Activated naive CD4-positive, alpha-beta T cell (primary cell): Measurements from ENCODE around the gene SLC25A21.
"Not testable (repeated sequence)": the region's sequence is repeated elsewhere in the genome, so short reads cannot be mapped to it uniquely, and the experiment has no call there.

Source experiments
- DNase-seq, 4 experiments: peaks; one replicate each; lab custom pipeline; 2025; lab: John Stamatoyannopoulos, UW

SLC25A21 gene

DNA sequence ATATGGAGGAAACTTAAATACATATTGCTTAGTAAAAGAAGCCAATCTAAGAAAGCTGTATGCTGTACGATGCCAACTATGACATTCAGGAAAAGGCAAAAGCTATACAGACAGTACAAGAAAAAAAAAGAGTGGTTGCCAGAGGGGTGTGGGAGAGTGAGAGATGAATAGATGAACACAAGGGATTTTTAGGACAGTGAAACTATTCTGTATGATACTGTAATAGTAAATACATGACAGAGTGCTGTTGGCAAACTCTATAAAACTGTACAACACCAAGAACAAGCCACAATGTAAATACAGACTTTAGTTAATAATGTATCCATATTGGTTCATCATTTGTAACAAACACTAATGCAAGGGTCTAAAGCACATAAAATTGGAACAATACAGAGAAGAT is 14.5 kb upstream of the SLC25A21 start:
- no peak for DNase-seq

DNA sequence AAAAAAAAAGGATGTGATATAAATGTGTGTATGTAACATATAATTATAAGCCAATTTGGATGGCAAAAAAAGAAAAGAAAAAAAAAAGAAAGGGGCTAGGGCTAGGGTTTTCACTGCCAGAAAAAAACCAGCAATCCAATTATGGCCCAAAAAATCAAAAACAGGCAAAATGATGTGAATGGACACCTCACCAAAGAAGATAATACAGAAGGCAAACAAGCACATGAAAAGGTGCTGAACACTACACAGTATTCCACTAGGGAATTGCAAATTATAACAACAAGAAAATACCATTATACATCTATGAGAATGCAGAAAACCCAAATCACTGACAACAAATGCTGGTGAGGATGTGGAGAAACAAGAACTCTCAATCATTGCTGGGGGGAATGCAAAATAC is 13.3 kb upstream of the SLC25A21 start:
- DNase-seq = no peak

DNA sequence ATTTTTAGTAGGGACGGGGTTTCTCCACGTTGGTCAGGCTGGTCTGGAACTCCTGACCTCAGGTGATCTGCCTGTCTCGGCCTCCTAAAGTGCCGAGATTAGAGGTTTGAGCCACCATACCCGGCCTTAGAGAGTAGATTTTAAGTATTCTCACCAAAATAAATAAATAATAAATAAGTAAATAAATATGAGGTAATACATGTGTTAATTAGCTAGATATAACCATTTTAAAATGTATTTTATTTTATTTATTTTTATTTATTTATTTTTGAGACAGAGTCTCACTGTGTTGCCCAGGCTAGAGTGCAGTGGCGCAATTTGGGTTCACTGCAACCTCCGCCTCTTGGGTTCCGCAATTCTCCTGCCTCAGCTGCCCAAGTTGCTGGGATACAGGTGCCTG is 12.1 kb upstream of the SLC25A21 start:
- not testable (repeated sequence) for DNase-seq

DNA sequence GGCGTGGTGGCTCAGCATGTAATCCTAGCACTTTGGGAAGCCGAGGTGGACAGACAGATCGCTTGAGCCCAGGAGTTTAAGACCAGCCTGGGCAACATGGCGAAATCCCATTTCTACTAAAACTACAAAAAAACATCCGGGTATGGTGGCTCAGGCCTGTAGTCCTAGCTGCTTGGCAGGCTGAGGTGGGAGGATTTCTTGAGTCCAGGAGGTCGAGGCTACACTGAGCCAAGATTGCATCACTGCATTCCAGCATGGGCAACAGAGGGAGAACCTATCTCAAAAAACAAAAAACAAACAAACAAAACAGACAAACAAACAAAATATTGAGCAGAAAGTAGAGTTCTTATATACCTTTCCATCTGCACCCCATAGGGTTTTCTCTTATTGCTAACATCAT is 9.0 kb upstream of the SLC25A21 start:
- DNase-seq = no peak

DNA sequence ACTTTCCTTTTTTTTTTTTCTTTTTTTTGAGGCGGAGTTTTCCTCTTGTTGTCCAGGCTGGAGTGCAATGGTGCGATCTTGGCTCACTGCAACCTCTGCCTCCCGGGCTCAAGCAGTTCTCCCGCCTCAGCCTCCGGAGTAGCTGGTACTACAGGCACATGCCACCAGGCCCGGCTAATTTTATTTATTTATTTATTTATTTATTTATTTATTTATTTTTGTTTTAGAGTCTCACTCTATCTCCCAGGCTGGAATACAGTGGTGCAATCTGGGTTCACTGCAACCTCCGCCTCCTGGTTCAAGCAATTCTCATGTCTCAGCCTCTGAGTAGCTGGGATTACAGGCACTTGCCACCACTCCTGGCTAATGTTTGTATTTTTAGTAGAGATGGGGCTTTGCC is 8.5 kb upstream of the SLC25A21 start:
- DNase-seq = not testable (repeated sequence)

DNA sequence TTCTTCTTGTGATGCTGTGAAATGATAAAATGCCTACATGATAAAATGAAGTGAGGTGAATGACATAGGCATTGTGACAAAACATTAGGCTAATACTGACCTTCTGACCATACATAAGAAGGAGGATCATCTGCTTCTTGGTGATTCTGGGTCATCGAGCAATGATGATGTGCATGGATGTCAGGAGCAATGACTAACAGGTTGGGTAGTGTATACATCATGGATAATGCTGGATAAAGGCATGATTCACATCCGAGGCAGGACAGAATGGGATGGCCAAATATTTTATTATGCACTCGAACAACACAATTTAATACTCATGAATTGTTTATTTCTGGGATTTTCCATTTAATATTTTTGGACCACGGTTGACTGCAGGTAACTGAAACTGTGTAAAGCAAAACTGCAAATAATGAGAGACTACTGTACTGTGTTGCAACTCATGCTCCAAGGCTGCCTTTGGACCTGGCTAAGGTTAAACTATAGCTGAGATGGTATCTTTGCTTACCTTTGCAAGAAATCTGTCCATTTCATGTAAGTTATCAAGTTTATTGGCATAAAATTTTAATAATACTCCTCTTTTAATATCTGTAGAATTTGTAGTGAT is 7.6 kb upstream of the SLC25A21 start:
- DNase-seq = no peak

DNA sequence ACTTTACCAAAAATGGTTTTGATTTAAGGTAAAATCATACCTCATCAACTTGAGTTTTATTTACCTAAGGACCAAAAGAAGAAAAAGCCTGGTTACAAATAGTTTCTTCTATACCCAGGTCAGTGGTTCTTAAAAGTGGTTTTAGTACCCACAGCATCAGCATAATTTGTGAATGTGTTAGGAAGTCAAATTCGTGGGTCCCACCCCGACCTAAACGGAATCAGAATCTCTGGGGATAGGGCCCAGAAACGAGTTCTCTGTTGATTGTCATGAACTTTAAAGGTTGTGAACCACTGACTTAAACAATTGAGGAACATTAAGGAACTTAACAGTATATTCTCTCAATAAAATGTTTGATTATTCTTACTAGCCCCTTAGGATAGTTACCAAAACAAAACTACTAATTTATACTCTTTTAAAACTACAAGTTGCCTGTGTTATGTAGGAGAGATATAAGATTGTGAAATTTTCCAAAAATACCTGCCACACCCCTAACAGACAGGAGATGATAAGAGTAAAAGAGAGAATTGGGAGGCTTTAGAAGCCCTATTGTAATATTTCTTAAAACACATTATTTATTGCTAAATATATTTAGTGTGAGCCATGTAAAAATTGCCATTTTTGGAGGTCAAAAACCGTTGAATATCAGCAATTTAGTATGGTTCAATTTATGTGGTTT is 669 bp upstream of the SLC25A21 start:
- no peak for DNase-seq

DNA sequence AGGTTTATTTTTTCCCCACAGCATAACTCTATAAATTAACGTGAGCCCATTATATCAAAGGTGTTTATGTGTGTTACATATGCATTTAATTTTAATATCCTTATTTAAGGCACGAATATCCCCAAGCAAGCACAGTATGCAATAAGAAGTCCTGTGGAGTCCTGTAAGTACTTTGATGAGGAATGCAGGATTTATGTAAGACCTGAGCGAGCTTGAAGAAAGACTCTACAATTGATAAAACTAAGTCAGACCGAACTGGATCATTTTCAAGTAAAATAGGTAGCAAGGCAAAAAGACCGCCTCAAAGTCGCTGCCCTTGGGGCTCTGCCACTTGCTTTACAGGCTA is 755 bp downstream of the SLC25A21 start:
- no peak for DNase-seq

DNA sequence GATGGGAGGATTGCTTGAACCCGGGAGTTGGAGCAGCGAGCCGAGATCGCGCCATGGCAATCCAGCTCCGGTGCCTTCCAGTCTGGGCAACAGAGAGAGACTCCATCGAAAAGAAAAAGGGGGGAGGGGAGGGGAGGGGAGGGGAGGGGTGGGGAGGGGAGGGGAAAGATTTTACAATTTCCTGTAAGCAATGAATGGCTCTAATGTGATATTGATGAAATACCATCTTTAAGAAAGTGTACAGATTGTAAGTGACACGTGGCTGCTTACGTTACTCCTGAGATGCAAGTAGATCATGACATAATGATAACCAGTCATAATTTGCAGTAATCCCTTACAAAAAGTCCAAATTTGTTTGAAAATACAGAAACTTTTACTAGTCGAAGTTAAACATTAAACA is 1.4 kb downstream of the SLC25A21 start:
- DNase-seq = no peak

DNA sequence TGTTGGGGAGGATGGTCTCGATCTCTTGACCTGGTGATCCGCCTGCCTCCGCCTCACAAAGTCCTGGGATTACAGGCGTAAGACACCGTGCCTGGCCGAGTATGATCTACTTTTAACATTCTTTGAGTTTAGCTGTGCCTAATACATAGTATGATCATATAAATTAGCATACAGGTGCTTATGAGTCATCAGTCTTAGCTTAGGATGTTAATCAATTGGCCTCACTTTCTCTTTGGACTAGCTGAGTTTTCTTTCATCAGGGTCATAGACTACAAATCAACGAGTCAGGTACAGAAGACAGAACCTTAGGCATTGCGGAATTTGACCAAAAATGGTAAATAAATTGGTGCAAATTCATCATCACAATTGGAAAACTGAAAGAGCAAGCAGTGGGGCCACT is 2.2 kb downstream of the SLC25A21 start:
- no peak for DNase-seq

DNA sequence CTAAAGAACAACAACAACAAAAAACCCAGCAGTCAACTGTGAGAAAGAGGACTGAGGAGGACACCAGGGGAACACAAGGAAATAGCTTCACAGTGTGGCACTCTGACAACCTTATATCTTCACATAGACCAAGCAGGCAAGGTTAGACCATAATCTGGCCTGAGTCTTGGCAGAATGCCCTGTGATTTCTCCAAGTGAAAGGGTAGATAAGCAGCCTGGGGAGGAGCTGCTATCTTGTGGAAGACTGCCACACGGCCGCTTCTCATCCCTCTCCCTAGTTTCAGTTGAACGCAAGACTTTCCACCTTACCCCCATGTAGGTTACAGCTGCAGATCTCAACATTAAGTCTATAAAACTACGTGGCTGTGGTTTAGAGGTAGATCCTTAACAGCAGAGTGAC is 3.7 kb downstream of the SLC25A21 start:
- DNase-seq = no peak

DNA sequence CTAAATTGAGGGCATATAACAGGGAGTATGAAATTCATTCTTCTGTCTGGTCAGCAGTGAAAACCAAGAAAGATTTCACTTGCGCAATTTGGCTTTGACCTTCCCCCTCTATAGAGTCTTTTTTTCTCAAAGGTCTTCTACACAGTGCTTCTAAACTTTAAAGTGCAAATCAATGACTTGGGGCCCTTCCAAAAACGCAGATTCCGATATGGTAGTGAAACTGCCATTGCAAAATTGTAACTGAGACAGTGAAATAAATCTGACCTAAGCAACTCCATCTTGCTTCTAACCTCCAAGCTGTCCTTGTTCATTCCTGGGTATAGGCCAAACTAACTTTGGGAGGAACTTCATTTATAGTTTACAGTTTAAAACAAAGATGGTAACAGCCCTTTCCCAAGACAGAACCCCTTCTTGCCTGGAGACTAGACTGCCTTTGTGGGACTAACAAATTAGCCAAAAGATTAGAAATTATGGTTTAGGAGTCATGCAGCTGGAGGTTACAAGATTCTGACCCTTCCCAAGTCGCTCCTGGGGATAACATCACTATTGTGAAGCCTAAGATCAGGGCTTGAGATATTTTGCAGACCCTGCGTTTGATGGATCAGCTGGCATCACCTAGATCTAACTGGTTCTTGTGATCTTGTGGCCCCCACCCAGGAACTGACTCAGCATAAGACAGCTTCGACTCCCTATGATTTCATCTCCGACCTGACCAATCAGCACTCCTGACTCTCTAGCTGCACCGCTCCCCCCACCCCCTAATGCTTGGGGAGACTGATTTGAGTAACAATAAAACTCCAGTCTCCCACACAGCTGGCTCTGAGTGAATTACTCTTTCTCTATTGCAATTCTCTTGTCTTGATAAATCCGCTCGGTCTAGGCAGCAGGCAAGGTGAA is 5.0 kb downstream of the SLC25A21 start:
- DNase-seq = no peak

DNA sequence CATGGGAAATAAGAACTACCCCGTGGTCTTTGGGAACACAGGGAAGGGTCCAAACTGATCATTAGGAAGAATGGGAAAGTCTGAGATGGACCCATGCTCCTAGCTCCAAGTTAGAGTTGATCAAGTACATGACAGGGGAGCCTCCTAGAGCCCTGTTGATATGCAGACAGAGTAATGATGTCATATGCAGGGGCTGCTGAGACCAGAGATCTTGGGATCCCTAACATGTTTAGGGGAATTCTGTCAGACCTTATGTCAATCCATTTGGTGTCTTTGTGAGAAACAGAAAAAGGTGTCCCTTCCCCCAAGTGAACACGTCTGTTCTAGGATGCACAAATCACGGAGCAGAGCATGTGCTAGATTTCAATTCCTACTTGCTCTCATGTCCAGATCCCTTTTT is 6.6 kb downstream of the SLC25A21 start:
- no peak for DNase-seq

DNA sequence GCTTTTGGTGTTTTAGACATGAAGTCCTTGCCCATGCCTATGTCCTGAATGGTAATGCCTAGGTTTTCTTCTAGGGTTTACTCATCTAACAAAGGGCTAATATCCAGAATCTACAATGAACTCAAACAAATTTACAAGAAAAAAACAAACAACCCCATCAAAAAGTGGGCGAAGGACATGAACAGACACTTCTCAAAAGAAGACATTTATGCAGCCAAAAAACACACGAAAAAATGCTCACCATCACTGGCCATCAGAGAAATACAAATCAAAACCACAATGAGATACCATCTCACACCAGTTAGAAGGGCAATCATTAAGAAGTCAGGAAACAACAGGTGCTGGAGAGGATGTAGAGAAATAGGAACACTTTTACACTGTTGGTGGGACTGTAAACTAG is 10.1 kb downstream of the SLC25A21 start:
- not testable (repeated sequence) for DNase-seq

DNA sequence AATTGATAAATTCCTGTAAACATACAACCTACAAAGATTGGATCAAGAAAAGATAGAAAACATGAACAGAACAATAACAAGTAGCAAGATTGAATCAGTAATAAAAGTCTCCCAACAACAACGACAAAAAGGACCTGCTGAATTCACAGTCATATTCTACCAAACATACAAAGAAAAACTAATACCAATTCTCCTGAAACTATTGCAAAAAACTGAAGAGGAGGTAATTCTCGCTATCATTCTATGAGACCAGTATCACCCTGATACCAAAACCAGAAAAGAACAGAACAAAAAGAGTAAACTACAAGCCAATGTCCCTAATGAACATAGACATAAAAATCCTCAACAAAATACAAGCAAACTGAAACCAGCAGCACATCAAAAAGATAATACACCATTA is 14.4 kb downstream of the SLC25A21 start:
- DNase-seq = no peak

DNA sequence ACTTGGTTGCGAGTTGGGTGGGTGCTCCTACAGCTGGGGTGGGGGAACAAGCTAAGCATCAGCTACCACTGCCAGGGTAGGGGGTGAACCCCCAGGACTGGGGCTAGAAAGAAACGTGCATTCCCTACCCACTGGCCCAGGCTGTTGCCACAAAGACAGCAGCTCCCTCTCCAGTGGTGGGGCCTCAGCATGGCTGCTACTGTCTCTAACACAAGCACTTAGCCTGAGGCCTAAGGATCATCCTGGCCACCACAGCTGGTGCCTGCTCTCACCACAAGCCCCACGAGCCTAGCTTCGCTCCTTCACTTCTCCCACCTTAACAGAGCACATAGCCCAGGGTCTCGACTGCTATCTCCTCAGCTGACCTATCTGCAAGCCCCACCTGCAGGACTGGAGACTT is 18.9 kb downstream of the SLC25A21 start:
- no peak for DNase-seq

DNA sequence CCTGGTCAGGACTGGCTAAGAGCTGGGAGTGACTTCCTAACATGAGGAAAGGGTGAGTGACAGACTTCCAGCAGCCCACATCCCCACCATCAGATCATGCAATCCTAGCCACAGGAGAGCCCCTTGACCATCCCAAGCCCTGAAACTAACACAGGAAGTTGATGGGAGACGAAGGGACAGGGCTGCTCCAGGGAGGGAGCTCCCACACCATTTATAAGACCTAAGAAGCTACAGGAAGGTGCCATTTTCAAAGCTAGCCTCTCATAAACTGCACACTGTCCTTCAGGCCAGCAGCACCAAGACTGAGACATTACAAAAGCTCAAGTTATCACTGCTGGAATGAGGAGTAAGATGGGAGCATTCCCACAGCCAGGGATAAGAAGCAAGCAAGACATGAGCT is 19.4 kb downstream of the SLC25A21 start:
- no peak for DNase-seq

DNA sequence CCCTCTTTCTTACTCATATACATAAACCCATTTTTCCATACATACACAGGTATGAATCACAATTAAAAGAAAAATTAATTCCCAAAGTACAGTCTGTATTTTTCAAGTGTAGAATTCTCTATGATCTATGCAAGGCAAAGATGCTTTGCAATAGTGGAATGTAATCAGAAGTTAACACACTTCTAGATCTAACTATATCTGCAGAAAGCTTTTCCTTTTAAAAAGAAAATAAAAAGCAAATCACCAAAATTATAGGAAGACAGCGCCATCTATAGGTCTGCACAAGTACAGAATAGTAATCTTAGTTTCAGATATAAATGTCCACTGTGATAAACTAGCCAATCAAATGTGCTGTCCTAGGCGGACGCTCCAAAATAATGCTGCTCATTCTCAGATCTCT is 22.0 kb downstream of the SLC25A21 start:
- DNase-seq = no peak

DNA sequence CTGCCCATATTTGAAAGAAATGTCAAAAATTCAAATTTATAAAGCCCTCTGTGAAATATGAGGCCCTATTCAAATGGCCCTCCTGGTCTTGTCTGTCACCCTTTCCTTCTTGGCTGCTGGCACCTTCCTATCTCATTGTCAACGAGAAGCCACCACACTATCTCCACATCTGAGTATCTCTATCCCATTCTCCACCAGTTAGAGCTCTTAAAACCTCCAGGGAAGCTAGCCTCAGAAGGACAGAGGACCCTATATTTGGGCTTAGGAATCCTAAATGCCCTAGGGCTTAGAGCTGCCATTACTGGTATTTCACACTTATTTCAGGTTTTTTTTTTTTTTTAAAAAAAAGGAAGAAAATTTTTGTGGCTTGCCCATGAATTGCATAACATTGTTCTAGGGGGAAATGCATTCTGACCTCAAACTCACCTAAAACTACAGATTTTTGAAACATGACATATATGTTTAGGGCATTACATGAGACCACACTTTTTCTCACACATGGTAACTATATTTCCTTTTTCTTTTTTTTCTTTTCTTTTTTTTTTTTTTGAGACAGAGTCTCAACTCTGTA is 25.0 kb downstream of the SLC25A21 start:
- no peak for DNase-seq

DNA sequence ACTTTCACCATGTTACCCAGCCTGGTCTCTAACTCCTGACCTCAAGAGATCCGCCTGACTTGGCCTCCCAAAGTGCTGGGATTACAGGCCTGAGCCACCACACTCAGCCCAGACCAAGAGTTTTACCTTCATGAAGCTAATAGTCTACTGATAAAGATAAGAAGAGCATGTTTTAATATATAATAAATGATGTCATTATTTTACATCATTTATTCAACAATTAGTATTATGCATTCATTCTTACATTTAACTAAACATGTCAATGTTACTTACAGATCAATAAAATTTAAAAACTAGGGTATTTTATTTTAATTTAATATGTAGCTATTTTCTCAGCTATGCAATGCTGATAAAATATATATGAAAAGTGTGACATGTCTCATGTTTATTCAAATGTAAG is 26.0 kb downstream of the SLC25A21 start:
- not testable (repeated sequence) for DNase-seq

DNA sequence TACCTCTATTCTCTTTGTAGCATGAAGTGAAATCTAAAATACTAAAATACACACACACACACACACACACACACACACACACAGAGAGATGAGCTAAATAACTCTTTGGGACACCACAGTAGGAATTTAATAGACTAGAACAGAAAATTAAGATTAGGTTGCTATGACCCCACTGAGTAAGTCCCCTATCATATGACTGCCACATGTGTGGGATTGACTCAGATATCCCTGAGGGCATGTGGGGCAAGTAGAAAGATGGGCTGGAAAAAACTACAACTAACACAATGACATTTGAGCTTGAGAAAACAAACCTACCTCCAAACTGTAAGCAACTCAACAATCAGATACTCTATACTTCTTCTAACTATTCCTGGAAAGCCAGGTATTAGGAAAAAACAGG is 27.0 kb downstream of the SLC25A21 start:
- no peak for DNase-seq

DNA sequence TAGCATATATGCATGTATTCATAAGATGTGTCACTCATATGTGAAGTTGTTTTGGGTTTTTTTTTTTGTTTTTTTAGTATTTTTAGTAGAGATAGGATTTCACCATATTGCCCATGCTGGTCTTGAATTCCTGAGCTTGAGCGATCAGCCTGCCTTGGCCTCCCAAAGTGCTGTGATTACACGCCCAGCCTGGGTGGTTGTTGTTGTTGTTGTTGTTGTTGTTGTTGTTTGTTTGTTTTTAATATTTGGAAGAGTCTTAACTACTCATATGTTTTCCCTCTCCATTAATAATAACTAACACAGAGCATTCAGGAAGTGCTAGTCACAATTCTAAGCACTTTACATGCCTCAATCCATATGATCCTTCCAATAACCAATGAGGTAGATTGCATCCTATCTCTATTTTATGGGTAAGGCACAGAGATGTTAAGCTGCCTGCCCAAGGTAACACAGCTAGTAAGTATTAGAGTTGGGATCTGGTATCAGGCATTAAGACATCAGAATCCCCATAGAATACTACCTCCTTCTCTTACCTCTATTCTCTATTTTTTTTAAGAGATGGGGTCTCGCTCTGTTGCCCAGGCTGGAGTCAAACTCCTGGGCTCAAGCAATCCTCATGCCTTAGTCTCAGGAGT is 27.6 kb downstream of the SLC25A21 start:
- no peak for DNase-seq
